HG03432 (cell line): ENCODE results near the gene ARHGAP40.

Source experiments
- ATAC-seq: cut with Tn5 transposase; IDR thresholded peaks from one replicate; pipeline ENCODE4 v1.9.1; 2021; ENCODE audit warnings: mild to moderate bottlenecking, moderate library complexity; ENCODE audit not compliant: unreplicated experiment

Gene ARHGAP40

GRCh38 chr20:38674092-38674764 is 72.6 kb downstream of the ARHGAP40 start:
- ATAC-seq: peak; percentile 69

- ATAC-seq: no peak
These were observed 73.1 kb downstream of the ARHGAP40 start for GRCh38 chr20:38674765-38675133.

GRCh38 chr20:38676576-38676975 is 75.0 kb downstream of the ARHGAP40 start:
- no peak for ATAC-seq

- no peak for ATAC-seq
These were observed 79.1 kb downstream of the ARHGAP40 start for GRCh38 chr20:38680500-38681306.

GRCh38 chr20:38685271-38685670 is 83.7 kb downstream of the ARHGAP40 start:
- no peak for ATAC-seq

- ATAC-seq: no peak
These were observed 84.4 kb downstream of the ARHGAP40 start for GRCh38 chr20:38685853-38686473.

- ATAC-seq: no peak
These were observed 91.1 kb downstream of the ARHGAP40 start for GRCh38 chr20:38692436-38693411.

GRCh38 chr20:38697306-38697705 is 95.7 kb downstream of the ARHGAP40 start:
- ATAC-seq: no peak

GRCh38 chr20:38698541-38698940 is 96.9 kb downstream of the ARHGAP40 start:
- ATAC-seq: no peak

- ATAC-seq: no peak
These were observed 98.5 kb downstream of the ARHGAP40 start for GRCh38 chr20:38700141-38700540.
